NCI-H2081 treated with DMSO at 0.1 percent for 48 hours (cell line): ENCODE results near the gene LFNG.

Experiments used
- DNase-seq: peaks from one replicate; lab custom pipeline; 2025; lab: John Stamatoyannopoulos, UW

LFNG gene

GRCh38 chr7:2572101-2572842, 52.7 kb downstream of the LFNG start:
- DNase-seq, result no peak

- no peak for DNase-seq
Observed at GRCh38 chr7:2573761-2574160, 54.2 kb downstream of the LFNG start.

DNA sequence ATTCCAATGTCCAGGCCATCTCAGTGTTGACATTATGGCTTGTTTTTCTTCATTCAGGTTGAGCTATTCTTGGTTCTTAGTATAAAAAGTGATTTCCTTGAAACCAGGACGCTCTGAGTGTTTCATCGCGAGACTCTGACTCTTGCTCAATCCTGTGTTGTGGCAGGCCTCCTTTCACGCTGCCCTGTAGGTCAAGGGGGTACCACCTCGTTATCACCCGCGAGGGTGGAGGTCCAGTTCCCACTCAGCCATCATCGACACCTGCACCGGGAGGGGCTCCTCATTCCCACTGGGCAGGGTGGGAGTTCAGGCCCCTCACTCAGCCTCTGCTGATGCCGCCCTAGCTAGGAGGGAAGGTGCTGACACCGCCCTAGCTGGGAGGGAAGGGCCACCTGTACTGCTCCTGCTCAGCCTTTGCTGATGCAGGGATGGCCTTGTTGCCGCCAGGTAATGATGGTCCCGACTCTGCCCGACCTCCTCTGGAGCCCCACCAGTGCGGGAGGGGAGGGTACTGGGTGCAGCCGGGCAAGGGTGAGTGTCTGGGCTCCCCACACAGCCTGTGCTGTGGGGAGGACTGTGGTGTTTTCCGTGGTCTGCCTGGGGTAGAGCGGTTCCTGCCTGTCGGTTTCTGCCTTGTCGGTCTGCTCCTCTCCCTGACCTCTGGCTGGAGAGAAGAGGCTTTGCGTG, 55.6 kb downstream of the LFNG start:
- no peak for DNase-seq

DNA sequence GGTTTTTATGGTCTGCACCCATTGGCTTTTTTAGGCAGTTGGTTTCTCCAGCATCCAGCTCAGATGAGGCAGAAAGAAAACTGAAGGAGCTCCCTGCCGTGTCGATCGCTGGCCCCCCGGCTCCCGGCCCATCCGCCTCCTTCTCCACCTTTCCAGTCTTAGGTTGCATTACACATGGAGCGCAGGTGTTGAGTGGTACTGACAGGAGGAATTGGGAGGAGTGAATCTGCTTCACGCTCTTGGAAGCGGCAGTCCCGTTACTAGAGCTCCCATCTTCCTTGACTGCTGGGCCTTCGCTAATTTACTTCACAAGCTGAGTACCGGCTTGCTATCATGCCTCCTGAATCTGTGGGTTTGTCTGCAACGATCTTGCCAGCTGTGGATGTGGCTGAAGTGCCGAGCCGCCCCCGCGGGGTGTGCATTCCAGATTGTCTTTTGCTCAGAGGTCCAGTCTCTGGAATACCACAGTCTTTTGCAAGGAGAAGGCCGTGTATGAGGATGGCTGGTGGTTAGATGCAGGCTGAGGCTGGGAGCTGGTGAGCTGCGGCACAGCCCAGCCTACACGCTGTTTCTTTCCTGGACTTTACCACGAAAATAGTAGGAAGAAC, 56.3 kb downstream of the LFNG start:
- DNase-seq, result no peak

GRCh38 chr7:2576742-2577491, 57.3 kb downstream of the LFNG start:
- no peak for DNase-seq
